GM12878 (cell line): ENCODE data around the gene RTP5. TPM values are rescaled to one million over a fixed set of nuclear protein-coding genes. Genes with fewer than 3 reads are reported as not detected.

Experiments
- ATAC-seq: fragments of 200-7000 bp; cut with Tn5 transposase; 3 replicates; pipeline ENCODE4 v1.9.1; 2020; ENCODE audit warnings: mild to moderate bottlenecking, moderate library complexity
- BruUV-seq: library from RNA; stranded (reverse); fragments of 400-500 nt; replicated peaks from 2 replicates; lab custom pipeline; 2021; lab: Mats Ljungman, UMichigan
- CTCF ChIA-PET: fragments of 300-600 bp; sonication (Branson Sonifier 250); formaldehyde crosslinking; extraction: SDS; loops from one replicate; lab custom pipeline; 2021; ENCODE audit warnings: inconsistent platforms; lab: Yijun Ruan, JAX
- POLR2A ChIA-PET: fragments of 350-600 bp; formaldehyde crosslinking; extraction: SDS; loops from one replicate; lab custom pipeline; 2021; ENCODE audit warnings: inconsistent platforms; lab: Charles Lee
- RAD21 ChIA-PET: fragments of 300-600 bp; sonication (Branson Sonifier 250); formaldehyde crosslinking; loops from one replicate; lab custom pipeline; 2023; ENCODE audit warnings: antibody characterized with exemption; ENCODE audit not compliant: unreplicated experiment; lab: Charles Lee
- SMC1A ChIA-PET: fragments of 300-600 bp; sonication (Branson Sonifier 250); formaldehyde crosslinking; loops from one replicate; lab custom pipeline; 2023; ENCODE audit not compliant: unreplicated experiment, uncharacterized antibody; lab: Charles Lee
- DNase-seq: peaks from one replicate; pipeline ENCODE4 v3.0.0-alpha.2; 2011; ENCODE audit warnings: low read depth, low spot score
- FAIRE-seq: peaks from 3 replicates; lab custom pipeline; 2011; peaks lifted over from hg19 to GRCh38; lab: Jason Lieb, UNC
- H2AFZ ChIP-seq: 2 replicates; pipeline ENCODE4 v1.6.0; 2011; ENCODE audit warnings: low read depth, low read length, control low read depth; ENCODE audit not compliant: control insufficient read depth
- H3K27ac ChIP-seq: 2 replicates; pipeline ENCODE4 v1.5.1; 2011; ENCODE audit warnings: control low read depth; ENCODE audit not compliant: control insufficient read depth, insufficient read depth
- H3K27me3 ChIP-seq, 2 experiments: replicated peaks in 1 of 2; 2 replicates each; pipeline versions ENCODE4 v1.6.0 to v1.6.1; 2011; ENCODE audit warnings: low read length in 1 of 2; ENCODE audit not compliant: control insufficient read depth in 2 of 2, insufficient read depth in 2 of 2
- H3K36me3 ChIP-seq, 2 experiments: 2 replicates each; pipeline ENCODE4 v1.5.1; 2011; ENCODE audit warnings: low read length in 1 of 2; ENCODE audit not compliant: control insufficient read depth in 2 of 2, insufficient read depth in 2 of 2
- H3K4me1 ChIP-seq: 2 replicates; pipeline ENCODE4 v1.6.1; 2011; ENCODE audit warnings: mild to moderate bottlenecking, low read length, moderate library complexity, mixed read lengths; ENCODE audit not compliant: control insufficient read depth, insufficient read depth
- H3K4me2 ChIP-seq: 2 replicates; pipeline ENCODE4 v1.6.0; 2011; ENCODE audit warnings: control low read depth; ENCODE audit not compliant: control insufficient read depth, insufficient read depth
- H3K4me3 ChIP-seq: fragments of 200-600 bp; sonication (generic); 2 replicates; pipeline ENCODE4 v1.5.1; 2016
- H3K79me2 ChIP-seq: 2 replicates; pipeline ENCODE4 v1.6.0; 2011; ENCODE audit warnings: low read length; ENCODE audit not compliant: control insufficient read depth, insufficient read depth
- H3K9ac ChIP-seq: 2 replicates; pipeline ENCODE4 v1.8.0; 2011; ENCODE audit warnings: low read length, control low read depth, mixed read lengths; ENCODE audit not compliant: control insufficient read depth, insufficient read depth
- H3K9me3 ChIP-seq: replicated peaks from 3 replicates; pipeline ENCODE4 v1.5.1; 2011; ENCODE audit warnings: mild to moderate bottlenecking, low read length; ENCODE audit not compliant: control insufficient read depth, insufficient read depth
- H4K20me1 ChIP-seq: 2 replicates; pipeline ENCODE4 v1.6.0; 2011; ENCODE audit not compliant: control insufficient read depth, insufficient read depth
- CBX5 ChIP-seq: sonication (generic); IDR thresholded peaks from 2 replicates; pipeline ENCODE4 v1.6.1; 2016; ENCODE audit warnings: low read depth, moderate library complexity, mild to moderate bottlenecking, inconsistent platforms
- PKNOX1 ChIP-seq: fragments of 450-650 bp; IDR thresholded peaks from 2 replicates; pipeline ENCODE4 v1.6.1; 2016; ENCODE audit warnings: mild to moderate bottlenecking
- RB1 ChIP-seq: fragments of 450-650 bp; formaldehyde crosslinking; IDR thresholded peaks from 2 replicates; pipeline ENCODE4 v1.6.1; 2017; ENCODE audit warnings: mild to moderate bottlenecking, borderline replicate concordance
- ZBED1 ChIP-seq: IDR thresholded peaks from 2 replicates; pipeline ENCODE4 v1.6.1; 2016; ENCODE audit warnings: borderline replicate concordance
- ZNF592 ChIP-seq: fragments of 450-650 bp; IDR thresholded peaks from 2 replicates; pipeline ENCODE4 v1.6.1; 2017; ENCODE audit warnings: mild to moderate bottlenecking, moderate library complexity
- ZSCAN29 ChIP-seq: fragments of 450-650 bp; IDR thresholded peaks from 2 replicates; pipeline ENCODE4 v1.6.1; 2017; ENCODE audit warnings: mild to moderate bottlenecking, moderate library complexity
- WGBS: methylation state at CpG from one replicate; pipeline ENCODE4 v1.1.6; 2016; ENCODE audit warnings: low lambda C conversion rate; ENCODE audit not compliant: insufficient replicate concordance, insufficient coverage; ENCODE audit errors: missing lambda C conversion rate; 5-methylcytosine and 5-hydroxymethylcytosine counted together
- in situ Hi-C: fragments of 300-500 bp; cut with MboI; formaldehyde crosslinking; loops from 9 replicates; pipeline ENCODE4 v1.14.3; 2018; ENCODE audit warnings: mixed read lengths
- intact Hi-C: fragments of 100-400 bp; cut with micrococcal nuclease; formaldehyde crosslinking; loops from one replicate; pipeline ENCODE4 v1.14.2; 2022; ENCODE audit not compliant: unreplicated experiment
- polyA plus RNA-seq, 11 experiments: library from polyadenylated mRNA; depleted of rRNA in 4 of 11; unstranded in 6 of 11; stranded (reverse) in 5 of 11; fragments of >200 nt; fragmentation: Nextera tagmentation in 4 of 11; fragmentation: Illumina TruSeq in 1 of 11; extraction: Ambion mirVana in 4 of 11; extraction: Trizol in 1 of 11; gene quantifications; 1 replicate in 1 of 11; 2 replicates in 10 of 11; pipeline versions ENCODE4 v1.2.1 to v1.2.3, GENCODE V29; 2011 to 2016; ENCODE audit warnings: inconsistent platforms in 2 of 11, missing spikeins in 2 of 11, low read depth in 1 of 11
- total RNA-seq, 4 experiments: library from RNA; depleted of rRNA in 3 of 4; stranded (reverse); fragments of >200 nt in 3 of 4; fragmentation: Illumina TruSeq in 1 of 4; extraction: Trizol in 1 of 4; gene quantifications; 2 replicates each; pipeline versions ENCODE4 v1.2.1 to v1.2.3, GENCODE V29; 2013 to 2021

Gene RTP5
- total and polyA plus RNA-seq, 10 of the 15 experiments (the other 5 are each of a cell fraction or from before 2014, with no cell fraction given) = 0.05 TPM; not detected in 9

- no peak for ATAC-seq
- Histone ChIP-seq H3K27me3 (no peaks in the 10 kb centered on the region), H3K36me3 (no peaks in the 10 kb centered on the region), H3K4me1 (no peaks in the 10 kb centered on the region), H4K20me1 (no peaks in the 10 kb centered on the region), H3K79me2 (no peaks in the 10 kb centered on the region), H3K4me3 (no peak overlapping the region), H3K27ac (no peak overlapping the region), H3K9ac (no peak overlapping the region), H3K9me3 (no peaks in the 10 kb centered on the region; the same call in 2 of the 3 replicates), H3K4me2 (no peak overlapping the region), H2AFZ (no peak overlapping the region)
- intact Hi-C loops = no loop called here
- 93% methylated on average over 12 of the region's 12 CpGs for WGBS
- no peak for FAIRE-seq
- SMC1A ChIA-PET = no interaction called here
- CTCF ChIA-PET = no interaction called here
- no peak for DNase-seq
- BruUV-seq = no TSS peak
- TF ChIP-seq ZNF592 = no peak
- TF ChIP-seq RB1 = no peak
- no peak for TF ChIP-seq ZBED1
- TF ChIP-seq ZSCAN29 = no peak
- TF ChIP-seq PKNOX1 = no peak
- no peak for TF ChIP-seq CBX5
- RAD21 ChIA-PET = no interaction called here
- in situ Hi-C loops = no loop called here
- POLR2A ChIA-PET = no interaction called here
Measured at GRCh38 chr2:241909769-241910168, 40.2 kb downstream of the RTP5 start.
